Measurements from ENCODE around the gene PCNX1. TPM values are rescaled to one million over a fixed set of nuclear protein-coding genes. Genes with fewer than 3 reads are reported as not detected.

PCNX1 gene
- total RNA-seq, 6 donors from 2014 or later: 38.4 to 98.5 (median 65.4) TPM

DNA sequence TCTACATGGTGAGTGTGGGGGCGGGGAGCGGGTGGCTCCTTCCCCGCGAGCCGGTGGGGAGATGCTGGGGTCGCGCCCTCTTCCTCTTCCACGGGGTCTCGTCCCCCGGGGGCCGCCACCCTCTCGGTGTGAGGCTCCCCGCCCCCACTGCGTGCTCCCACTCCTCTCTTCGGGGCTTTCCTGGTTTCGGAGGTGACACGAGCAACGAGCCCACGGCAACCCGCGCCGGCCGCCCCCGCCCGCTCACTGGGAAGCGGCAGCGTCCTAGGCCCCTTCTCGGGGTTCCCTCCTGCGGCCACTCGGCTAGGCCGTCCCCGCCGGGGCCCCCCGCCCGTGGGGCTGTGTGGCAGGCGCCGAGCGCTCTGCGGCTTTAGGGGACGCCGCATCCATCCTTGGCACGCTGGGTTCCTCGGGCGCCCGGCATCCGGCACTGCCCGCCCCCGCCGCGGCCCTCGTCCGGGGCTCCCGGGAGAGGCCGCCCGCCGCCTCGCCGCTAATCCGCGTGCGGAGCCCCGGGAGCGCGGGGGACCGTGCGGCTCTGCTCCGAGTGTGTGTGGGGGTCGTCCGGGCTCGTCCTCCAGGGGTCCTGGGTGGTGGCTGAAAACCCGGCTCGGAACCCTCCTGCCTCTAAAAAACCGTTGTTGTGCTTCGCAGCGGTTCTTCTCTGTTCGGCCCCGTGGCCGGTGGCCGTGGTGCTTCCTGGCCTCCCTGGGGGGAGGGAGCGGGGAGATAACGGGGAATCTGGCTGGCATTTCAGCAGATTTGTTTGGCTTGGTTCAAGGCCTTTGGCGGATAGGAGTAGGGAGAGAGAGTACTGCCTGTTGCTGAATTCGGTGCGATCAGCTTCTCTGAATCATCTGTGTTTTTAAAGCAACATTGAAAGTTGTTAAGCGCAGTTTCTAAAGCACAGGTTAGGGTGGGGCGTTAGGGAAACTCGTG, 1.0 kb downstream of the PCNX1 start:
- TF ChIP-seq EP300 (IDR thresholded peaks at IDR 0.05) (no peak), CTCF (IDR thresholded peaks at IDR 0.05) (peak in 2 of 6 experiments; percentile 5 to 17)
- peak; percentile 52 to 65 for ATAC-seq (ENCODE audit: low FRiP score in 2 of 2)
- H3K4me3 ChIP-seq: peak overlapping the region; percentile 88 to 97 (median 94)
- H3K36me3 ChIP-seq: no peaks in the 10 kb centered on the region
- DNase-seq: peak; percentile 61 to 91
- no peaks in the 10 kb centered on the region for H3K9me3 ChIP-seq
- 0% methylated on average over 28 to 32 of the region's 87 CpGs for WGBS, 2 donors
- no peaks in the 10 kb centered on the region for H3K27me3 ChIP-seq
- peaks cover 17 to 43% (median 32%) of the 10 kb centered on the region in 4 donors for H3K4me1 ChIP-seq
- peak overlapping the region; percentile 91 to 100 (median 96) for H3K27ac ChIP-seq

- DNase-seq (no peak), ATAC-seq (ENCODE audit: low FRiP score in 2 of 2) (no peak)
- peak overlapping the region; percentile 88 to 97 (median 94) for H3K4me3 ChIP-seq
- H3K36me3 ChIP-seq: no peaks in the 10 kb centered on the region
- H3K9me3 ChIP-seq: no peaks in the 10 kb centered on the region
- H3K4me1 ChIP-seq: peaks cover 17 to 43% (median 32%) of the 10 kb centered on the region in 4 donors
- TF ChIP-seq CTCF (IDR thresholded peaks at IDR 0.05): no peak
- H3K27ac ChIP-seq: peak overlapping the region; percentile 91 to 100 (median 96)
- 36 to 51% methylated on average over 4 of the region's 4 CpGs for WGBS, 2 donors
- no peaks in the 10 kb centered on the region for H3K27me3 ChIP-seq
Observed at GRCh38 chr14:70908935-70909641, 1.8 kb downstream of the PCNX1 start.

DNA sequence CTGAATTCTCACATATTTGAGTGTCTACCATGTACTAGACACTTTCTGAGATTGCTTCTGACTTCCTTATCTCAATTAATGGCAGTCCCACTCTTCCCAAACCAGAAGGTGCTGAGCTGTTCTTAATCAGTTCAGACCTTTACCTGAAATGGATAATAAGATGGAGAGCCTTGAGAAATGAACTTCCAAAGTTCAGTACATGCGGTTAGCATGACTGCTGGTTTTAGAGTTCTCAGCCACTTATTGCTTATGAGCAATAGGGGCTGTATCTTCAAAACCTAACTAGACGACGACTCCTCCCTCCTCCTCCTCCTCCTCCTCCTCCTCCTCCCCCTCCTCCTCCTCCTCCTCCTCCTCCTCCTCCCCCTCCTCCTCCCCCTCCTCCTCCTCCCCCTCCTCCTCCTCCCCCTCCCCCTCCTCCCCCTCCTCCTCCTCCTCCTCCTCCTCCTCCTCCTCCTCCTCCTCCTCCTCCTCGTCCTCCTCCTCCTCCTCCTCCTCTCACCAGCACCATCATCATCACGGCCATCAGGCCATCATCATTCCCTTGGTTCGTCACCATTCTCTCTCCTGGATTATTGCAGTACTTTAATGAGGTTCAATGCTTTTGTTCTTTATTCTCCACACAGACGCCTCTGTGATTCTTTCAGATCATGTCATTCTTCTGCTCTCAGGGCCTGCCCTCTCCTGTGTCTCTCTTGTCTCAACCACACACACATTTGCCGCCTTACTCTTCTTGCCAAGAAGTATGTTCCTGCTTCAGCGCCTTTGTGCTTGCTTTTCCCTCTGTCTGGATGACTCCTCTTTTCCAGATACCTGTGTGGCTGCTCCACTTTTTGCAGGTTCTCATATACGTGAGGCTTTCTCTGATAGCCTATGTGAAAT, 2.7 kb downstream of the PCNX1 start:
- WGBS, 2 donors: 74 to 83% methylated on average over 9 of the region's 10 CpGs
- ATAC-seq (ENCODE audit: low FRiP score in 2 of 2): no peak
- Histone ChIP-seq H3K4me3 (peak overlapping the region in 1 of 4 donors; percentile 97), H3K4me1 (peaks cover 17 to 39% (median 31%) of the 10 kb centered on the region in 4 donors), H3K27me3 (no peaks in the 10 kb centered on the region), H3K9me3 (no peaks in the 10 kb centered on the region), H3K36me3 (no peaks in the 10 kb centered on the region), H3K27ac (peak overlapping the region in 1 of 4 donors; percentile 100)
- TF ChIP-seq EP300 (IDR thresholded peaks at IDR 0.05) (no peak), CTCF (IDR thresholded peaks at IDR 0.05) (no peak), POLR2AphosphoS5 (IDR thresholded peaks at IDR 0.05) (no peak)
- no peak for DNase-seq

DNA sequence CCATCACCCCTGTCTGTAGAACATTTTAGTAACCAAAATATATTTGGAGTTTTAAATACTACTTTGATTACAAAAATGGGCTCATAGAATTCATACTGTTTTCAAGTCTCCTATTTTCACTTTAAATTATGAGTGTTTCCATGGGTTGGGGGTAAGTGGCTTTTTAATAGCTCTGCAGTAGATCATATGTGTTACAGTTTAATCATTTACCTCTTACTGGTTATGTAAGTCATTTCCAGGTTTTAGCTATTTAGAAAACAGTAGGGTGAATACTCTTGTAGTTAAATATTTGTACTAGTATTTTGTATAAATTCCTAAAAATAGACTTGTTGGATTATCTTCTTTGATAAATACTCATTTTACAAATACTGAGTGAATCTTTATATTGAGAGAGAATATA, 8.2 kb downstream of the PCNX1 start:
- no peak for ATAC-seq (ENCODE audit: low FRiP score in 2 of 2)
- H3K27ac ChIP-seq: no peak overlapping the region
- H3K4me1 ChIP-seq: peaks cover 21 to 43% (median 27%) of the 10 kb centered on the region in 4 donors
- H3K27me3 ChIP-seq: no peaks in the 10 kb centered on the region
- no peaks in the 10 kb centered on the region for H3K36me3 ChIP-seq
- H3K4me3 ChIP-seq: no peak overlapping the region
- no peaks in the 10 kb centered on the region for H3K9me3 ChIP-seq
- TF ChIP-seq EP300 (IDR thresholded peaks at IDR 0.05): no peak
- TF ChIP-seq CTCF (IDR thresholded peaks at IDR 0.05): no peak
- TF ChIP-seq POLR2AphosphoS5 (IDR thresholded peaks at IDR 0.05): no peak
- TF ChIP-seq POLR2A (IDR thresholded peaks at IDR 0.05): no peak
- no peak for DNase-seq
